Heart left ventricle (tissue), 16 donors: ENCODE data around the gene TTF2. TPM values are rescaled to one million over a fixed set of nuclear protein-coding genes. Genes with fewer than 3 reads are reported as not detected.
"Not testable (repeated sequence)": the region's sequence is repeated elsewhere in the genome, so short reads cannot be mapped to it uniquely, and the experiment has no call there.

Source experiments
- ATAC-seq, 4 donors: fragments of 200-7000 bp; cut with Tn5 transposase; one replicate each; pipeline ENCODE4 v1.9.1; 2020 to 2022; ENCODE audit warnings: moderate library complexity in 4 of 4, mild to moderate bottlenecking in 3 of 4, moderate number of reproducible peaks in 1 of 4
- DNase-seq, 5 donors: peaks; one replicate each; pipeline ENCODE4 v3.0.0-alpha.2; 2020
- H3K27ac ChIP-seq, 12 donors: fragments of 200-600 bp; sonication (generic) in 4 of 12; one replicate each; pipeline versions ENCODE4 v1.5.0 to v1.8.0; 2016 to 2022; ENCODE audit warnings: mild to moderate bottlenecking in 2 of 12
- H3K27me3 ChIP-seq, 9 donors: fragments of 200-600 bp; sonication (generic) in 2 of 9; one replicate each; pipeline versions ENCODE4 v1.5.1 to v1.8.0; 2016 to 2022; ENCODE audit warnings: mild to moderate bottlenecking in 3 of 9
- H3K36me3 ChIP-seq, 9 donors: fragments of 200-600 bp; sonication (generic) in 2 of 9; one replicate each; pipeline versions ENCODE4 v1.5.0 to v1.8.0; 2018 to 2022; ENCODE audit warnings: mild to moderate bottlenecking in 2 of 9
- H3K4me1 ChIP-seq, 12 donors: fragments of 200-600 bp; sonication (generic) in 4 of 12; one replicate each; pipeline versions ENCODE4 v1.5.0 to v1.8.0; 2016 to 2022; ENCODE audit warnings: mild to moderate bottlenecking in 3 of 12
- H3K4me3 ChIP-seq, 12 donors: fragments of 200-600 bp; sonication (generic) in 4 of 12; one replicate each; pipeline versions ENCODE4 v1.5.0 to v1.8.0; 2017 to 2022; ENCODE audit warnings: mild to moderate bottlenecking in 9 of 12, moderate library complexity in 4 of 12
- H3K9me3 ChIP-seq, 12 donors: fragments of 200-600 bp; sonication (generic) in 4 of 12; one replicate each; pipeline versions ENCODE4 v1.5.0 to v1.8.0; 2016 to 2022; ENCODE audit warnings: mild to moderate bottlenecking in 1 of 12
- CTCF ChIP-seq, 12 donors: fragments of 200-600 bp; sonication (generic) in 4 of 12; IDR thresholded peaks; one replicate each; pipeline versions ENCODE4 v1.5.0 to v1.8.0; 2018 to 2022; ENCODE audit warnings: antibody characterized with exemption in 12 of 12, mild to moderate bottlenecking in 5 of 12
- POLR2A ChIP-seq, 2 donors: fragments of 450-650 bp; IDR thresholded peaks; one replicate each; pipeline ENCODE4 v1.6.1; 2017; ENCODE audit warnings: antibody characterized with exemption in 2 of 2, mild to moderate bottlenecking in 2 of 2, moderate library complexity in 2 of 2
- WGBS, 4 donors: extraction: QIAGEN DNeasy Blood & Tissue Kit in 2 of 4; methylation state at CpG; one replicate each; pipeline versions ENCODE4 v1.1.5 to v1.1.7; 2013 to 2018; 5-methylcytosine and 5-hydroxymethylcytosine counted together
- intact Hi-C, 10 donors: fragments of 100-400 bp; cut with DNase I; formaldehyde crosslinking; loops; one replicate each; pipeline versions ENCODE4 v1.11.1 to v1.14.2; 2022
- polyA plus RNA-seq, 2 donors: library from polyadenylated mRNA; stranded (reverse); fragments of 200-250 nt; gene quantifications; one replicate each; pipeline ENCODE4 v1.2.3, GENCODE V29; 2013
- total RNA-seq, 9 donors: library from RNA; depleted of rRNA in 2 of 9; stranded (reverse); fragments of >200 nt in 2 of 9; fragmentation: NEBNext Ultra II Directional in 3 of 9; extraction: Animal tissue kit (Norgen Biotek cat#: 25700) in 3 of 9; gene quantifications; one replicate each; pipeline versions ENCODE4 v1.1.0 to v1.2.4, GENCODE V29; 2016 to 2023
- donor health status: ischemic (EF 13 %, LVEDD 7.1; RV severe dilation, severe dysfunction).
- donor health status: healthy with polysubstance abuse.
- donor health status: DM: no; HTN: yes; CAD: no.
- donor health status: DM: no; HTN: no; CAD: no.
- donor health status: ischemic (EF 25% LVEDD 6.9; RV normal size, moderate dysfunction).
- donor health status: ischemic (EF 25% LVEDD 5.7; RV mildly dilated, moderate dysfunction).
- donor health status: healthy.
- donor health status: DM: yes; HTN: yes; CAD: no.
- donor health status: ischemic (EF 35%, LVEDD 5.7; RV mildly dilated, moderate dysfunction).
- donor health status: nonischemic (EF 11% LVEDD 7.7; RV severe dilation, severe dysfunction).
- donor health status: DM: yes; HTN: yes; CAD: no.
- donor health status: PGD.
- donor health status: ischemic (EF 29% LVEDD 5.4; RV normal size, mild dysfunction).
- donor health status: nonischemic (EF 23%, LVEDD 6.1; RV moderate dilation, normal function).

TTF2 gene
- total and polyA plus RNA-seq, 11 donors, result 1.2 to 20.7 (median 7.7) TPM

DNA sequence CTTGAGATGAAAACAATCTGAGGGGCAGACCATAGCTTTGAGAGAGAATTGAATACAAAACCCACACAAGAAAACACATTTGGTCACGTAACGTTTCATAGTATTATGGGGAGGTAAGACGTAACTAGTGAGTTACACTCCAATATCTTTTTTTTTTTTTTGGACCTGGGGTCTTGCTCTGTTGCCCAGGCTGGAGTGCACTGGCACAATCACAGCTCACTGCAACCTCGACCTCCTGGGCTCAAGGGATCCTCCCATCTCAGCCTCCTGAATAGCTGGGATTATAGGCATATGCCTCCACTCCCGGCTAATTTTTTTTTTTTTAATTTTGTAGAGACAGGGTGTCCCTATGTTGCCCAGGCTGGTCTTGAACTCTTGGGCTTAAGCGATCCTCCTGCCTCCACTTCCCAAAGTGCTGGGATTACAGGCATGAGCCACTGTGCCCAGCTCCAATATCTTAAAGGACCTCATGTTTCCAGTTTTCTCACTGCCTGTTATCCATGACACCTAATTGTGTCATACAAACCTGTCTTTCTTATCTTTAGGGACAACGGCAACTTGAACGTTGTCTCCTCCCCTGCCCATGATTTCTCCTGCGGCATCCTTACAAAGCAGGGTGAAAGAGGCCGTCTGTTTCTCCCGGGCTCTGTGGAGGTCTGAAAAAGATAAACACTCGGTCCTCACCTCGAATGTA, 56.1 kb downstream of the TTF2 start:
- 82 to 86% (median 84%) methylated on average over 13 of the region's 13 CpGs for WGBS, 4 donors
- H3K4me3 ChIP-seq, result no peak overlapping the region
- peaks cover 0 to 57% (median 24%) of the 10 kb centered on the region in 9 donors for H3K36me3 ChIP-seq
- peaks cover 0 to 39% (median 15%) of the 10 kb centered on the region in 12 donors for H3K4me1 ChIP-seq
- DNase-seq, result no peak
- no peaks in the 10 kb centered on the region for H3K9me3 ChIP-seq
- no peak overlapping the region for H3K27ac ChIP-seq
- intact Hi-C loops, result loop anchor here in 1 of 10 donors (5.0 kb wide), 1 partner anchor 44 kb away; no protein-coding TSS in a partner anchor
- no peak for ATAC-seq
- TF ChIP-seq POLR2A (IDR thresholded peaks at IDR 0.05), result no peak
- no peak for TF ChIP-seq CTCF (IDR thresholded peaks at IDR 0.05)
- H3K27me3 ChIP-seq, result no peaks in the 10 kb centered on the region

DNA sequence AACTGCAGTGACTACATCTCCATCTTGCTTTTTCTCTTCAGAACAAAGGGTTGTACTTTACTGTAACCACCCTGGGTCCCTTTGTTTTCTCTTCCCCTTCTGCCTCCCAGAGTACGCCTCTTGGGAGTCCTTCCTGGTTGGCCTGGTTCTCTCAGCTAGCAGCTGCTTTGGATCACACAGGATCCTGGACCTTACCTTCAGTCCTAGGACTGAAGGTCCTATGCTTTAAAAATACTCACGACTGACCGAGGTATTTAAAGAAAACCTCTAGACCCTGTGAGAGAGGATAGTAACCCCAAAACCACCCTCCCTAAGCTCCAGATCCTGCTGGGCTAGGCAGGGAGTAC, 56.6 kb downstream of the TTF2 start:
- intact Hi-C loops, result loop anchor here in 1 of 10 donors (5.0 kb wide), 1 partner anchor 44 kb away; no protein-coding TSS in a partner anchor
- DNase-seq (no peak), ATAC-seq (no peak)
- TF ChIP-seq CTCF (IDR thresholded peaks at IDR 0.05), result no peak
- no peak for TF ChIP-seq POLR2A (IDR thresholded peaks at IDR 0.05)
- WGBS, 4 donors, result 62 to 75% (median 69%) methylated on average over 3 of the region's 3 CpGs
- Histone ChIP-seq H3K36me3 (peaks cover 0 to 53% (median 21%) of the 10 kb centered on the region in 9 donors), H3K27ac (no peak overlapping the region), H3K27me3 (no peaks in the 10 kb centered on the region), H3K4me3 (no peak overlapping the region), H3K4me1 (peaks cover 0 to 39% (median 15%) of the 10 kb centered on the region in 12 donors), H3K9me3 (no peaks in the 10 kb centered on the region)

GRCh38 chr1:117117697-117118096, 57.6 kb downstream of the TTF2 start:
- H3K27me3 ChIP-seq, result no peaks in the 10 kb centered on the region
- TF ChIP-seq CTCF (IDR thresholded peaks at IDR 0.05) (no peak), POLR2A (IDR thresholded peaks at IDR 0.05) (no peak)
- ATAC-seq (no peak), DNase-seq (no peak)
- peaks cover 0 to 44% (median 19%) of the 10 kb centered on the region in 12 donors for H3K4me1 ChIP-seq
- H3K4me3 ChIP-seq, result no peak overlapping the region
- WGBS, 4 donors, result 41 to 89% (median 66%) methylated on average over 2 of the region's 2 CpGs
- peaks cover 0 to 44% (median 13%) of the 10 kb centered on the region in 9 donors for H3K36me3 ChIP-seq
- intact Hi-C loops, result loop anchor here in 1 of 10 donors (5.0 kb wide), 1 partner anchor 45 kb away; no protein-coding TSS in a partner anchor
- H3K9me3 ChIP-seq, result no peaks in the 10 kb centered on the region
- H3K27ac ChIP-seq, result no peak overlapping the region

DNA sequence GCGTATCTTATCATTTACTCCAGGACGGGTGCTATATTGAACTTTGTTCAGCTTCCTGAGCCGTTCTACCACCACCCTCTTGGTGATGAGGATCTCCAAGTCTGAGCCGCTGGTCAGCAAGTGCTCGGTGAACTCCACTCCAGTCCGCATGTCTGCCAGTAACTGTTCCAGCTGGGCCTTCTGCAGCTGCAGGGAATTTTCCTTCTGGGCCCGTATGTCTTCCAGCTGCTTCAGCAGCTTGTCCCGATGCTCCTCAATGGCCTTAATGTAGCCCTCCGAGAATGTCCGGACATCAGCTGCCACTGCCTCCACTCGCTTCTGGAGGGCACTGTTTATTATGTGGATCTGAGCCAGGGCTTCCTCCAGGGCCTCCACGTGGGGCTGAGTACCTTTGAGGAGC, 58.0 kb downstream of the TTF2 start:
- no peak for TF ChIP-seq CTCF (IDR thresholded peaks at IDR 0.05)
- no peak for TF ChIP-seq POLR2A (IDR thresholded peaks at IDR 0.05)
- Histone ChIP-seq H3K27ac (no peak overlapping the region), H3K27me3 (no peaks in the 10 kb centered on the region), H3K4me3 (no peak overlapping the region), H3K36me3 (peaks cover 0 to 41% (median 9%) of the 10 kb centered on the region in 9 donors), H3K4me1 (peaks cover 0 to 44% (median 19%) of the 10 kb centered on the region in 12 donors), H3K9me3 (no peaks in the 10 kb centered on the region)
- intact Hi-C loops, result loop anchor here in 1 of 10 donors (5.0 kb wide), 1 partner anchor 46 kb away; no protein-coding TSS in a partner anchor
- peak in 1 of 5 donors; percentile 35 for DNase-seq
- ATAC-seq, result no peak
- 83 to 88% (median 86%) methylated on average over 11 to 12 of the region's 12 CpGs for WGBS, 4 donors

GRCh38 chr1:117119144-117119543, 59.0 kb downstream of the TTF2 start:
- Histone ChIP-seq H3K36me3 (peaks cover 0 to 31% (median 5%) of the 10 kb centered on the region in 9 donors), H3K4me1 (peaks cover 0 to 44% (median 19%) of the 10 kb centered on the region in 12 donors), H3K27ac (peak overlapping the region in 2 of 12 donors; percentile 13 to 98)
- H3K9me3 ChIP-seq, H3K4me3 ChIP-seq, H3K27me3 ChIP-seq, ATAC-seq, DNase-seq: not testable (repeated sequence)
- 96 to 98% (median 98%) methylated on average over 10 of the region's 10 CpGs for WGBS, 4 donors
- intact Hi-C loops, result loop anchor here in 1 of 10 donors (5.0 kb wide), 1 partner anchor 47 kb away; no protein-coding TSS in a partner anchor
